GM23338 (cell line): Measurements from ENCODE around the gene SEMA4A.

Experiments
- CREB1 ChIP-seq: fragments of 250-450 bp; sonication (Bioruptor Pico); IDR thresholded peaks from 2 replicates; pipeline ENCODE4 v1.5.0; 2020; ENCODE audit warnings: low read depth, mild to moderate bottlenecking, moderate library complexity
- EZH2 ChIP-seq: fragments of 200-600 bp; sonication (generic); IDR thresholded peaks from one replicate; pipeline ENCODE4 v1.8.0; 2017; ENCODE audit warnings: antibody characterized with exemption, mild to moderate bottlenecking, low read depth; ENCODE audit not compliant: unreplicated experiment
- EZH2phosphoT487 ChIP-seq: fragments of 200-600 bp; sonication (generic); IDR thresholded peaks from one replicate; pipeline ENCODE4 v1.8.1; 2018; ENCODE audit warnings: antibody characterized with exemption; ENCODE audit not compliant: unreplicated experiment
- JUNB ChIP-seq: IDR thresholded peaks from one replicate; pipeline ENCODE4 v1.6.1; 2016; ENCODE audit warnings: antibody characterized with exemption; ENCODE audit not compliant: unreplicated experiment
- NANOG ChIP-seq: IDR thresholded peaks from 2 replicates; pipeline ENCODE4 v1.6.1; 2016; ENCODE audit warnings: antibody characterized with exemption, borderline replicate concordance
- POLR2AphosphoS5 ChIP-seq: IDR thresholded peaks from 2 replicates; pipeline ENCODE4 v1.6.1; 2016; ENCODE audit warnings: antibody characterized with exemption, low read depth
- TF ChIP-seq, protein P1 (sequence below), 2 experiments: fragments of 200-600 bp in 1 of 2; sonication (generic) in 1 of 2; conservative IDR thresholded peaks; 2 replicates each; pipeline versions ENCODE4 v1.5.1 to v1.6.1; 2016 to 2017; ENCODE audit warnings: antibody characterized with exemption in 2 of 2, low read depth in 2 of 2, mild to moderate bottlenecking in 2 of 2, moderate library complexity in 1 of 2

DNA sequence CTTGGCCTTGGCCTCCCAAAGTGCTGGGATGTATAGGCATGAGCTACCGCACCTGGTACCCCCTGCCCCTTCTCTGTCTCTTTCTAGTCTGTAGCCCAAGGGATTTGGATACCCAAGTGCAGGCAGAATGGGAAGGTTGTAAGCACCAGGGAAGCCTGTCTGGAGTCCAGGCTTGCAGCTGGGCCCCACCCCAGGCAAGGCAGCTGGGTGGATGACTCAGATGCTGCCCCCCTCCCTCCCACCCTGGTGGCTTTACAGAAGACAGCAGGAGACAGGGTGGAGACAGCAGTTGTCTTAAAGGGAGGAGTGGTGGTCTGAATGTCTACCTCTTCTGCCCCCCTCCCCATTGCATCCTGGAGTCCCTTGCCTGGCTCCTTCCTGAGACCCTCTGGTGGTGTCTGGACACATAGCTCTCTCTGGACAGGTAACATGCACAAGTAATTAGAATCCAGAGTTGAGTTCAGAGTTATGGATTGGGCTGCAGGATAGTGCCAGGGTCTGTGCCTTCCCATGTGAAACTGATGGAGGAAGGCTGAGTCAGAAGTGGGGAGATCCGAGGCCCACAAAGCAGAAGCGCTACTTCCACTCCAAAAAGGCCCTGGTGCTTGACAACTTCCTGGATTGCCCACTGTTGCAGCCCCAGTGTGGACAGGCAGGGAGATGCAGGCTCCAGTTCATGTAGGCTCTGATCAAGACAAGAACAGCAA is 33.7 kb upstream of the SEMA4A start:
- TF ChIP-seq JUNB: no peak
- TF ChIP-seq, protein P1, sequence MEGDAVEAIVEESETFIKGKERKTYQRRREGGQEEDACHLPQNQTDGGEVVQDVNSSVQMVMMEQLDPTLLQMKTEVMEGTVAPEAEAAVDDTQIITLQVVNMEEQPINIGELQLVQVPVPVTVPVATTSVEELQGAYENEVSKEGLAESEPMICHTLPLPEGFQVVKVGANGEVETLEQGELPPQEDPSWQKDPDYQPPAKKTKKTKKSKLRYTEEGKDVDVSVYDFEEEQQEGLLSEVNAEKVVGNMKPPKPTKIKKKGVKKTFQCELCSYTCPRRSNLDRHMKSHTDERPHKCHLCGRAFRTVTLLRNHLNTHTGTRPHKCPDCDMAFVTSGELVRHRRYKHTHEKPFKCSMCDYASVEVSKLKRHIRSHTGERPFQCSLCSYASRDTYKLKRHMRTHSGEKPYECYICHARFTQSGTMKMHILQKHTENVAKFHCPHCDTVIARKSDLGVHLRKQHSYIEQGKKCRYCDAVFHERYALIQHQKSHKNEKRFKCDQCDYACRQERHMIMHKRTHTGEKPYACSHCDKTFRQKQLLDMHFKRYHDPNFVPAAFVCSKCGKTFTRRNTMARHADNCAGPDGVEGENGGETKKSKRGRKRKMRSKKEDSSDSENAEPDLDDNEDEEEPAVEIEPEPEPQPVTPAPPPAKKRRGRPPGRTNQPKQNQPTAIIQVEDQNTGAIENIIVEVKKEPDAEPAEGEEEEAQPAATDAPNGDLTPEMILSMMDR (conservative IDR thresholded peaks at IDR 0.05; ENCODE audit: low read depth in 2 of 2): no peak
- no peak for TF ChIP-seq EZH2
- TF ChIP-seq POLR2AphosphoS5: no peak
- TF ChIP-seq NANOG: no peak
- no peak for TF ChIP-seq CREB1 (CRISPR knock-in tag)
- TF ChIP-seq EZH2phosphoT487: no peak
